CMK (cell line): ENCODE measurements around the gene MBL2.

ENCODE experiments used
- DNase-seq: peaks from one replicate; pipeline ENCODE4 v3.0.0-alpha.2; 2010; ENCODE audit warnings: low read depth

MBL2 gene

GRCh38 chr10:52740155-52740549 is 32.4 kb downstream of the MBL2 start:
- no peak for DNase-seq

GRCh38 chr10:52739380-52740154 is 33.0 kb downstream of the MBL2 start:
- DNase-seq: no peak

- no peak for DNase-seq
Observed at GRCh38 chr10:52738951-52739350, 33.6 kb downstream of the MBL2 start.

GRCh38 chr10:52729271-52730104 is 43.1 kb downstream of the MBL2 start:
- no peak for DNase-seq

- no peak for DNase-seq
Observed at GRCh38 chr10:52720018-52720417, 52.6 kb downstream of the MBL2 start.
